Smooth muscle cell (in vitro differentiated cells): ENCODE results near the gene DPRX. TPM values are rescaled to one million over a fixed set of nuclear protein-coding genes. Genes with fewer than 3 reads are reported as not detected.
A peak's percentile ranks its signal among the peaks of the same experiment; 100 is the strongest.
"Not testable (repeated sequence)": the region's sequence is repeated elsewhere in the genome, so short reads cannot be mapped to it uniquely, and the experiment has no call there.

Source experiments
- DNase-seq: peaks from one replicate; lab custom pipeline; 2025; ENCODE audit not compliant: unreplicated experiment; lab: John Stamatoyannopoulos, UW
- H2AFZ ChIP-seq: fragments of 200-600 bp; sonication (generic); 2 replicates; pipeline ENCODE4 v1.6.0; 2016; ENCODE audit warnings: antibody characterized with exemption, low read depth, mild to moderate bottlenecking
- H3F3A ChIP-seq: fragments of 200-600 bp; sonication (generic); 2 replicates; pipeline ENCODE4 v1.6.0; 2017; ENCODE audit warnings: antibody characterized with exemption, low read depth
- H3K27ac ChIP-seq: fragments of 200-600 bp; sonication (generic); 2 replicates; pipeline ENCODE4 v1.5.1; 2016; ENCODE audit warnings: low read depth, mild to moderate bottlenecking
- H3K27me3 ChIP-seq: fragments of 200-600 bp; sonication (generic); 2 replicates; pipeline ENCODE4 v1.6.1; 2016; ENCODE audit warnings: low read depth, mild to moderate bottlenecking
- H3K36me3 ChIP-seq: fragments of 200-600 bp; sonication (generic); 2 replicates; pipeline ENCODE4 v1.5.1; 2016; ENCODE audit warnings: low read depth
- H3K4me1 ChIP-seq: fragments of 200-600 bp; sonication (generic); 2 replicates; pipeline ENCODE4 v1.5.1; 2016; ENCODE audit warnings: low read depth
- H3K4me2 ChIP-seq: fragments of 200-600 bp; sonication (generic); 2 replicates; pipeline ENCODE4 v1.6.0; 2016; ENCODE audit warnings: mild to moderate bottlenecking
- H3K4me3 ChIP-seq: fragments of 200-600 bp; sonication (generic); 2 replicates; pipeline ENCODE4 v1.5.1; 2016; ENCODE audit warnings: mild to moderate bottlenecking
- H3K79me2 ChIP-seq: fragments of 200-600 bp; sonication (generic); 2 replicates; pipeline ENCODE4 v1.6.0; 2016; ENCODE audit warnings: low read depth, mild to moderate bottlenecking
- H3K9ac ChIP-seq: fragments of 200-600 bp; sonication (generic); 2 replicates; pipeline ENCODE4 v1.6.0; 2016; ENCODE audit warnings: low read depth
- H3K9me3 ChIP-seq: fragments of 200-600 bp; sonication (generic); replicated peaks from 2 replicates; pipeline ENCODE4 v1.5.1; 2016; ENCODE audit warnings: low read depth
- H4K20me1 ChIP-seq: fragments of 200-600 bp; sonication (generic); 2 replicates; pipeline ENCODE4 v1.6.0; 2016; ENCODE audit warnings: low read depth
- CTCF ChIP-seq: fragments of 200-600 bp; sonication (generic); IDR thresholded peaks from 2 replicates; pipeline ENCODE4 v1.5.1; 2017; ENCODE audit warnings: borderline replicate concordance, mild to moderate bottlenecking, antibody characterized with exemption; ENCODE audit not compliant: insufficient read depth, poor library complexity, severe bottlenecking
- WGBS: methylation state at CpG from one replicate; pipeline ENCODE4 v1.1.7; 2016; ENCODE audit warnings: low lambda C conversion rate; 5-methylcytosine and 5-hydroxymethylcytosine counted together
- polyA plus RNA-seq: library from polyadenylated mRNA; unstranded; fragments of >200 nt; fragmentation: Nextera tagmentation; extraction: Ambion mirVana; gene quantifications from 2 replicates; pipeline ENCODE4 v1.2.1, GENCODE V29; 2016
- total RNA-seq: library from RNA; depleted of rRNA; stranded (reverse); fragments of >200 nt; gene quantifications from 2 replicates; pipeline ENCODE4 v1.2.3, GENCODE V29; 2014

DPRX gene
- total and polyA plus RNA-seq, 2 experiments from 2014 or later, result not detected

- TF ChIP-seq CTCF, result no peak
- H2AFZ ChIP-seq, result peak overlapping the region; percentile 86
- 75% methylated on average over 4 of the region's 4 CpGs for WGBS
- no peak overlapping the region for H3K27ac ChIP-seq
- H3K4me2 ChIP-seq, result no peak overlapping the region
- DNase-seq, result no peak
- peaks cover 11% of the 10 kb centered on the region for H3K4me1 ChIP-seq
- H3K36me3 ChIP-seq, result no peaks in the 10 kb centered on the region
- no peaks in the 10 kb centered on the region for H4K20me1 ChIP-seq
- no peaks in the 10 kb centered on the region for H3K79me2 ChIP-seq
- H3K9me3 ChIP-seq, result no peaks in the 10 kb centered on the region
- H3K9ac ChIP-seq, result no peak overlapping the region
- H3K4me3 ChIP-seq, result no peak overlapping the region
- H3K27me3 ChIP-seq, result no peaks in the 10 kb centered on the region
- H3F3A ChIP-seq, result no peaks in the 10 kb centered on the region
Observed at GRCh38 chr19:53660584-53660983, 28.8 kb downstream of the DPRX start.

GRCh38 chr19:53662209-53662608 is 30.4 kb downstream of the DPRX start:
- peaks cover 11% of the 10 kb centered on the region for H3K4me1 ChIP-seq
- H3K9ac ChIP-seq, result no peak overlapping the region
- no peak for DNase-seq
- no peak overlapping the region for H3K4me3 ChIP-seq
- no peak overlapping the region for H3K27ac ChIP-seq
- 76% methylated on average over 6 of the region's 6 CpGs for WGBS
- H3F3A ChIP-seq, result no peaks in the 10 kb centered on the region
- no peaks in the 10 kb centered on the region for H3K9me3 ChIP-seq
- no peaks in the 10 kb centered on the region for H4K20me1 ChIP-seq
- no peaks in the 10 kb centered on the region for H3K36me3 ChIP-seq
- H2AFZ ChIP-seq, result no peak overlapping the region
- H3K4me2 ChIP-seq, result no peak overlapping the region
- H3K27me3 ChIP-seq, result no peaks in the 10 kb centered on the region
- H3K79me2 ChIP-seq, result no peaks in the 10 kb centered on the region
- TF ChIP-seq CTCF, result no peak

GRCh38 chr19:53664152-53664551 is 32.4 kb downstream of the DPRX start:
- no peak for DNase-seq
- 90% methylated on average over 12 of the region's 12 CpGs for WGBS
- TF ChIP-seq CTCF, result no peak
- H3K4me2 ChIP-seq, result no peak overlapping the region
- no peak overlapping the region for H2AFZ ChIP-seq
- H3K9ac ChIP-seq, result no peak overlapping the region
- H3K79me2 ChIP-seq, result no peaks in the 10 kb centered on the region
- H3K4me1 ChIP-seq, result peaks cover 11% of the 10 kb centered on the region
- H3K9me3 ChIP-seq, result no peaks in the 10 kb centered on the region
- no peaks in the 10 kb centered on the region for H3K27me3 ChIP-seq
- H3K27ac ChIP-seq, result no peak overlapping the region
- no peak overlapping the region for H3K4me3 ChIP-seq
- no peaks in the 10 kb centered on the region for H4K20me1 ChIP-seq
- no peaks in the 10 kb centered on the region for H3F3A ChIP-seq
- no peaks in the 10 kb centered on the region for H3K36me3 ChIP-seq

GRCh38 chr19:53664760-53665159 is 33.0 kb downstream of the DPRX start:
- H4K20me1 ChIP-seq, result no peaks in the 10 kb centered on the region
- H3K9ac ChIP-seq, result no peak overlapping the region
- no peaks in the 10 kb centered on the region for H3F3A ChIP-seq
- H3K4me3 ChIP-seq, result no peak overlapping the region
- H3K36me3 ChIP-seq, result no peaks in the 10 kb centered on the region
- no peak overlapping the region for H2AFZ ChIP-seq
- H3K27me3 ChIP-seq, result no peaks in the 10 kb centered on the region
- no peaks in the 10 kb centered on the region for H3K79me2 ChIP-seq
- no peak for TF ChIP-seq CTCF
- peaks cover 11% of the 10 kb centered on the region for H3K4me1 ChIP-seq
- H3K4me2 ChIP-seq, result no peak overlapping the region
- H3K27ac ChIP-seq, result no peak overlapping the region
- H3K9me3 ChIP-seq, result no peaks in the 10 kb centered on the region
- WGBS, result 77% methylated on average over 2 of the region's 2 CpGs
- DNase-seq, result no peak

- H3K9ac ChIP-seq, result not testable (repeated sequence)
- 83% methylated on average over 1 of the region's 3 CpGs for WGBS
Observed at GRCh38 chr19:53666331-53666730, 34.5 kb downstream of the DPRX start.

GRCh38 chr19:53668804-53669203 is 37.0 kb downstream of the DPRX start:
- not testable (repeated sequence) for H3F3A ChIP-seq, H3K27ac ChIP-seq, H3K9ac ChIP-seq, H3K27me3 ChIP-seq, H3K4me2 ChIP-seq, H3K4me1 ChIP-seq, H3K79me2 ChIP-seq, H2AFZ ChIP-seq, H3K9me3 ChIP-seq, DNase-seq, H4K20me1 ChIP-seq, H3K36me3 ChIP-seq, H3K4me3 ChIP-seq
- WGBS, result 99% methylated on average over 3 of the region's 3 CpGs

More at GRCh38 chr19:53666331-53666730, 34.5 kb downstream of the DPRX start:
- H3K27me3 ChIP-seq, DNase-seq, H4K20me1 ChIP-seq, H2AFZ ChIP-seq, H3F3A ChIP-seq, H3K9me3 ChIP-seq, H3K27ac ChIP-seq, H3K79me2 ChIP-seq, H3K4me1 ChIP-seq, H3K36me3 ChIP-seq, H3K4me3 ChIP-seq, H3K4me2 ChIP-seq: not testable (repeated sequence)
